Measurements from ENCODE around the gene PARD3. TPM values are rescaled to one million over a fixed set of nuclear protein-coding genes. Genes with fewer than 3 reads are reported as not detected.

PARD3 gene
- total and polyA plus RNA-seq, 2 donors (not counting 1 experiment from before 2014, with no cell fraction given) = 24.0 to 46.4 TPM

GRCh38 chr10:34705563-34705962 lies 109.5 kb downstream of the PARD3 start:
- Histone ChIP-seq H4K20me1 (ENCODE audit: control insufficient read depth, extremely low read depth, insufficient read depth, low read length) (no peaks in the 10 kb centered on the region), H3K4me2 (ENCODE audit: extremely low read depth, insufficient read depth, low read length) (no peak overlapping the region), H3K9ac (ENCODE audit: insufficient read depth, low read length) (no peak overlapping the region), H2AFZ (ENCODE audit: low read length) (no peak overlapping the region), H3K36me3 (ENCODE audit: control insufficient read depth, insufficient read depth, low read length) (no peaks in the 10 kb centered on the region), H3K27me3 (ENCODE audit: control insufficient read depth, insufficient read depth, low read length) (no peaks in the 10 kb centered on the region), H3K4me3 (replicated peaks in 1 of 4; ENCODE audit: control extremely low read depth in 1 of 4, insufficient read depth in 1 of 4, low read depth in 3 of 4, low read length in 4 of 4) (no peak overlapping the region), H3K4me1 (ENCODE audit: control insufficient read depth, extremely low read depth, insufficient read depth, low read length) (peaks cover under 1% of the 10 kb centered on the region), H3K27ac (ENCODE audit: insufficient read depth, low read length) (no peak overlapping the region), H3K9me3 (ENCODE audit: control insufficient read depth, insufficient read depth, low read depth, low read length) (no peaks in the 10 kb centered on the region), H3K79me2 (ENCODE audit: control insufficient read depth, insufficient read depth, low read length) (peaks cover 2% of the 10 kb centered on the region)
- DNase-seq (ENCODE audit: low read depth in 2 of 2) = no peak
- TF ChIP-seq EZH2 (IDR thresholded peaks at IDR 0.05; ENCODE audit: low read length, missing control alignments) (no peak), CTCF (conservative IDR thresholded peaks at IDR 0.05 in 1 of 2, IDR thresholded peaks at IDR 0.05 in 1 of 2; ENCODE audit: low read depth in 1 of 2, low read length in 2 of 2) (no peak)

GRCh38 chr10:34704526-34705184 lies 110.4 kb downstream of the PARD3 start:
- H3K4me2 ChIP-seq (ENCODE audit: extremely low read depth, insufficient read depth, low read length) = no peak overlapping the region
- no peaks in the 10 kb centered on the region for H3K36me3 ChIP-seq (ENCODE audit: control insufficient read depth, insufficient read depth, low read length)
- TF ChIP-seq EZH2 (IDR thresholded peaks at IDR 0.05; ENCODE audit: low read length, missing control alignments) (no peak), CTCF (conservative IDR thresholded peaks at IDR 0.05 in 1 of 2, IDR thresholded peaks at IDR 0.05 in 1 of 2; ENCODE audit: low read depth in 1 of 2, low read length in 2 of 2) (no peak)
- H3K79me2 ChIP-seq (ENCODE audit: control insufficient read depth, insufficient read depth, low read length) = peaks cover 2% of the 10 kb centered on the region
- H3K9ac ChIP-seq (ENCODE audit: insufficient read depth, low read length) = no peak overlapping the region
- no peak overlapping the region for H3K27ac ChIP-seq (ENCODE audit: insufficient read depth, low read length)
- no peaks in the 10 kb centered on the region for H3K27me3 ChIP-seq (ENCODE audit: control insufficient read depth, insufficient read depth, low read length)
- no peaks in the 10 kb centered on the region for H3K9me3 ChIP-seq (ENCODE audit: control insufficient read depth, insufficient read depth, low read depth, low read length)
- H3K4me1 ChIP-seq (ENCODE audit: control insufficient read depth, extremely low read depth, insufficient read depth, low read length) = peaks cover under 1% of the 10 kb centered on the region
- no peak for DNase-seq (ENCODE audit: low read depth in 2 of 2)
- no peaks in the 10 kb centered on the region for H4K20me1 ChIP-seq (ENCODE audit: control insufficient read depth, extremely low read depth, insufficient read depth, low read length)
- H3K4me3 ChIP-seq (replicated peaks in 1 of 4; ENCODE audit: control extremely low read depth in 1 of 4, insufficient read depth in 1 of 4, low read depth in 3 of 4, low read length in 4 of 4) = no peak overlapping the region
- H2AFZ ChIP-seq (ENCODE audit: low read length) = no peak overlapping the region

DNA sequence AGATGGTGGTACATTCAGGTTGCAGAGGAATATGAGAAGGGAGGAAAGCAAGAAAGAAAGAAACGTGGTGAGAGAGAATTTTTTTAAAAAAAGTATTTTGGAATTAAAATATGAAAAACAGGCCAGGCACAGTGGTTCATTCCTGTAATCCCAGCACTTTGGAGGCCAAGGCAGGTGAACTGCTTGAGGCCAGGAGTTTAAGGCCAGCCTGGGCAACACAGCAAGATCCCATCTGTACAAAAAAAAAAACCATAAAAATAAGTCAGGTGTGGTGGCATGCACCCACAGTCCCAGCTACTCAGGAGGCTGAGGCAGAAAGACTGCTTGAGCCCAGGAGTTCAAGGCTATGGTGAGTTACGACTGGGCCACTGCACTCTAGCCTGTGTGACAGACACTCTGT lies 112.1 kb downstream of the PARD3 start:
- Histone ChIP-seq H3K4me2 (ENCODE audit: extremely low read depth, insufficient read depth, low read length) (no peak overlapping the region), H3K9ac (ENCODE audit: insufficient read depth, low read length) (no peak overlapping the region), H3K4me1 (ENCODE audit: control insufficient read depth, extremely low read depth, insufficient read depth, low read length) (peaks cover 7% of the 10 kb centered on the region), H4K20me1 (ENCODE audit: control insufficient read depth, extremely low read depth, insufficient read depth, low read length) (no peaks in the 10 kb centered on the region), H3K4me3 (replicated peaks in 1 of 4; ENCODE audit: control extremely low read depth in 1 of 4, insufficient read depth in 1 of 4, low read depth in 3 of 4, low read length in 4 of 4) (no peak overlapping the region), H3K27me3 (ENCODE audit: control insufficient read depth, insufficient read depth, low read length) (no peaks in the 10 kb centered on the region), H3K9me3 (ENCODE audit: control insufficient read depth, insufficient read depth, low read depth, low read length) (no peaks in the 10 kb centered on the region), H3K79me2 (ENCODE audit: control insufficient read depth, insufficient read depth, low read length) (no peaks in the 10 kb centered on the region), H3K27ac (ENCODE audit: insufficient read depth, low read length) (no peak overlapping the region), H3K36me3 (ENCODE audit: control insufficient read depth, insufficient read depth, low read length) (no peaks in the 10 kb centered on the region), H2AFZ (ENCODE audit: low read length) (no peak overlapping the region)
- TF ChIP-seq EZH2 (IDR thresholded peaks at IDR 0.05; ENCODE audit: low read length, missing control alignments) = no peak
- no peak for TF ChIP-seq CTCF (conservative IDR thresholded peaks at IDR 0.05 in 1 of 2, IDR thresholded peaks at IDR 0.05 in 1 of 2; ENCODE audit: low read depth in 1 of 2, low read length in 2 of 2)
- no peak for DNase-seq (ENCODE audit: low read depth in 2 of 2)

Data from fibroblast of lung (primary cell).